HG02870 (cell line): ENCODE results near the gene PDGFA.
A peak's percentile ranks its signal among the peaks of the same experiment; 100 is the strongest.

Experiments used
- ATAC-seq: cut with Tn5 transposase; IDR thresholded peaks from one replicate; pipeline ENCODE4 v1.9.1; 2021; ENCODE audit warnings: mild to moderate bottlenecking, moderate library complexity; ENCODE audit not compliant: unreplicated experiment

The PDGFA gene

DNA sequence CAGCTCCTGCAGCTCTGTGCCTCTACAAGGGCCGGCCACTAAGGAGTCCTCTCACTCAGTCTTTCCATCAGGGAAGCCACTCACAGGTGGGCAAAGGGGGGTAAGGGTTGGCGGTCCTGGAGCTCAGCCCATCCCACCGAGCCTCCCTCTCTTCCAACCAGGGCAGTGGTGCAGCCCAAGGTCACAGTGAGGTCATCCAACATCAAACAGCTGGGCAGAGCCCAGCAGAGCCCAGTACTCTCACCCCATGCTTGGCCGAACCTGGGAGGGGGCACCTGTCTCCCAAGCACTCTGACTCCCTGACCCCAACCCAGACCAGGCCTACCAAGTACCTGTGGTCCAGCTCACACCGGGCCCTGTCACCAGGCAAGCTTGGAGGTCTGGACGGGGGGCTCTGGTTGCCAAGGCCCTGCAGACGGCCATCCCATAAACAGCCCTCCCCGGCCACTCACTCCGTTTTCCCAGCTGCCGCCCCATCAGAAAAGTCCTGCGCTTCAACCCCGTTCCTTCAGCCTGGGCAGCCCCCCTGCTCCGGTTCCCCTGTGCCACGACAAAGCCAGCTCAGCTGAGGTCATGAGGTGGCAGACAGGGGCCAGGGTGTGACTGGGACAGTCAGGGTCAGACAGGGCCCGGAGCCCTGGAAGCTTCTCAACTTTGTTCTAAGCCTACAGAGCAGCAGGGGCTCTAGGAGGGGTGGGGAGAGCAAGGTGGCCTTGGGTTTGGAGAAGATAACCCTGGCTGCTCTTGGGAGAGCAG, 27.5 kb downstream of the PDGFA start:
- no peak for ATAC-seq

DNA sequence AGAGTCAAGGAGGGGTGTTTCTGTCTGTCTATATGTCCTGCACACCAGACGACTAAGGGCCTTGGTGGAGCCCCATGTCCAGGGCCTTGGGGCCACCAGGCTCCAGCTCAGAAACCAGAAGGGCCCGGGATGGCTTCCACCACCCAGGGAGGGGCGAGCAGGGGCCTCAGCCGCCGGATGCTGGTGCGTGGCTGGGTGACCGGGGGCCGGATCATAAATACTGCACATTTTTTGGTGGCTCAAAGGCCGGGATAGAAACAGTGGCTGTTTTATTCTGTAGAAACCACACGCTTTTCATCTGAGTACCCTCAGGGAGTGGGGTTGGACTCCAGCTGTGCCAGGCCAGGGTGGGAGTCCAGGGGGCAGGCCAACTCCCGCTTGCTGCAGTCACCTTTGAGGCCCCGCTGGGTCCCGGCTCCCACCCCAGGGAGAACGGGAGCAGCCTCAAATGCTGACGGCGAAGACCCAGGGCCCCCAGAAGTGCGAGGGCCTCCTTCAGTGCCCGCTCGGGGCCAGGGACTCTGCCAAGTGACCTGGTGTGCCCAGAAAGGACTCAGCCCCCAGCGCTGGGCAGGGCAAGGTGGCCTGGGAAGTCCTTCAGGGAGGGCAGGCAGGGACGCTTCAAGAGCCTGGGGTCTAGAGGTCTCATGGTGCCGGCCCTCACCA, 28.2 kb downstream of the PDGFA start:
- ATAC-seq: no peak

DNA sequence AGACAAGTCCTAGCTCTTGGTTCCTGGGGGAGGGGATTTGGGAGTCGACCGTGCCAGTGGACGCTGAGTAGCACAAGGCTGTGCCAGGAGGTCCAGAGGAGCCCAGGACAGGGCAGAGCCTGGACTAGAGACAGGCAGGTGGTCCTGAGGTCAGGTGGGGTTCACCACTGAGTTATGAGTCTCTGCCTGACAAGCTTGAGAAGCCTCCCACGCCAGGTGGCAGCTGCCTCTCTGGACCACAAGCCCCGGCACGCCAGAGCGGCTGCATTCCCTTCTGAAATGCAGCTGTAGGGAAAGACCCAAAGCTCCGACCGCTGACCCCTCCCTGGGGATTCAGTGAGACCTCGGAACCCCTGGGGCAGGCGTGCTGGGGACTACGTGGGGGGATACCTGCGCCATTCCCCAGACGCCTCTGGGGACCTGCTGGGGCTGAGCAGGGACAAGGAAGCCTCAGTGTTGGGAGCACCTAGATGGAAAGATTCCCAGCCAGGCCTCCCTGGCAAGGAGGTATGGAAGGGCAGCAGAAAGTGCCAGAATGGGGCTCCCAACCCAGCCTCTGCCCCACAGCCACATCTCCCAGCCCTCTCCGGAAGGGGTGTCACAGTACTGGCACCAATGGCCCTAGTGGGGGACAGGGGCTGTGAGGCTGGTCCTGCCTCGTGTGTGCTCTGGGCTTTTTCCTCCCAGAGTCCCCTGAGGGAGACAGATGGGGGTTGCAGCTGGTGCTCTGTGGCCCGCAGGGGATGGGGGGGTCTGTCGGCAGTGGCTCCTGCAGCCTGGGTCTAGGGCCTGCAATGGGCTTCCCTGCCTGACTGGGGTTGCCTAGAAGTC, 29.0 kb downstream of the PDGFA start:
- peak; percentile 57 for ATAC-seq

DNA sequence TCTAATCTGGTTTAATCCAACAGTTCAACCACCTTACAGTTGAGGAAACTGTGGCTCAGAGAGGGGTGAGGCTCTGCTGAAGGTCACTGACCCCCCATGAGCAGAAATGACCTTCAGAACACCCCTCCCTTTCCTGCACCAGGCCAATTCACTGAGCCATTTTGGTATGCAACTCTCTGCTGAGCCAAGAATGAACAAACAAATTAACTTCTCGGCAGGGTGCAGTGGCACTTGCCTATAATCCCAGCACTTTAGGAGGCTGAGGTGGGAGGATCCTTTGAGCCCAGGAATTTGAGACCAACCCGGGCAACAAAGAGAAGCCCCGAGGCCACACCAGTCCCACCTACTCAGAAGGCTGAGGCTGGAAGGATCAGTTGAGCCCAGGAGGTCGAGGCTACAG, 29.8 kb downstream of the PDGFA start:
- ATAC-seq: no peak

DNA sequence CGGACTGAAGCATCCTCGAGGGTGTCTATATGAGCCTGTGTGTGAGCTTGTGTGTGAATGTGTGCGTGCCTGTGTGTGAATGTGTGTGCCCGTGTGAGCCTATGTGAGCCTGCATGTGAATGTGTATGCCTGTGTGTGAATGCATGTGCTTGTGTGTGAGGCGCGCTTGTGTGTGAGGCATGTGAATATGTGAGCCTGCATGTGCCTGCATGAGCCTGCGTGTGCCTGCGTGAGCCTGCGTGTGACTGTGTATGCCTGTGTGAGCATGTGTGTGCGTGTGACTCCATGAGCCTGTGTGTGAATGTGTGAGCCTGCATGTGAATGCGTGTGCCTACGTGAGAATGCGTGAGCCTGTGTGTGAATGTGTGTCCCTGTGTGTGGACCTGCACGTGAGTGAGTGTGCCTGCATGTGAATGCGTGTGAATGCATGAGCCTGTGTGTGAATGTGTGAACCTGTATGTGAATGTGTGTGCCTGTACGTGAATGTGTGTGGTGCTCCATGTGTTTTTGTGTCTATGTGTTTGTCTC, 33.4 kb downstream of the PDGFA start:
- ATAC-seq: no peak

DNA sequence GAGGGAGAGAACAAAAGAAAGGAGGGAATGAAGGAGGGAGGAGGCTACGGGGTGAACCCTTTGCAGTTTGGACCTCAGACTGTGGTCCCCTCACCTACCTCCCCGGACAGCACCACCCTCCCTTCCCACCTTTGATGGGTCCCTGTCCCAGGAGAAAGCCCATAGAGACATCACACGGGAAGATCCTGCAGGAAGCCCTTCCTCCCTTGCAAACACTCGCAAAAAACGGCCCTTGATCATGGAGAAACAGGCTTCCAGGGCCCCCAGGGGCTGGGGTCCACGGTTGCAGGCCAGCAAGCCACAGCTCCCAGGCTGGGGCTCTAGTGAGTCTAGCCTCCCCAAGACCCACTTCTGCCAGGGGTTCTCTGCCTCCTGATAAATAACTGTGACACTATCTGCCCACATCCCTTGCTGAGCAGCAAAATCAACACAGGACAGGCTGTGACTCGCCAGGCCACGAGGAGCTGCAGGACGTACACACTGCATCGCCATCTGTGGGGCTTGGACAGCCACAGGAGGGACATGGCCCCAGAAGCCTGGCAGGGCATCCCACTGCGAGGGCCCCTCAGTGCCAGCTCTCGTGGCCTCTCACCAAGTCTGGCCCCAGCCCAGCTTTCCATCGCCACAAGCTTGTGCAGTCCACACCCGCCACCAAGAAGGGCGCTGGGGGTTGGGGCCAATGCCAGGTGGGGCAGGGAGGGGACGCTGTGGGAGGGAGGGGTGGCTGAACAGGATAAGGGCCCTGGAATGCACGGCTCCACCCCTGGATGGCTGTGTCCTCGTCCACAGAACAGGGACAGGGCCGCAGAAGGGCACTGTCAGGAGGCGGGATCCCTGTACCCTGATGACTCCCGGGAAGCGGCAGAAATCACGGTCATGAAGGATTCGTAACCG, 34.2 kb downstream of the PDGFA start:
- ATAC-seq: no peak

DNA sequence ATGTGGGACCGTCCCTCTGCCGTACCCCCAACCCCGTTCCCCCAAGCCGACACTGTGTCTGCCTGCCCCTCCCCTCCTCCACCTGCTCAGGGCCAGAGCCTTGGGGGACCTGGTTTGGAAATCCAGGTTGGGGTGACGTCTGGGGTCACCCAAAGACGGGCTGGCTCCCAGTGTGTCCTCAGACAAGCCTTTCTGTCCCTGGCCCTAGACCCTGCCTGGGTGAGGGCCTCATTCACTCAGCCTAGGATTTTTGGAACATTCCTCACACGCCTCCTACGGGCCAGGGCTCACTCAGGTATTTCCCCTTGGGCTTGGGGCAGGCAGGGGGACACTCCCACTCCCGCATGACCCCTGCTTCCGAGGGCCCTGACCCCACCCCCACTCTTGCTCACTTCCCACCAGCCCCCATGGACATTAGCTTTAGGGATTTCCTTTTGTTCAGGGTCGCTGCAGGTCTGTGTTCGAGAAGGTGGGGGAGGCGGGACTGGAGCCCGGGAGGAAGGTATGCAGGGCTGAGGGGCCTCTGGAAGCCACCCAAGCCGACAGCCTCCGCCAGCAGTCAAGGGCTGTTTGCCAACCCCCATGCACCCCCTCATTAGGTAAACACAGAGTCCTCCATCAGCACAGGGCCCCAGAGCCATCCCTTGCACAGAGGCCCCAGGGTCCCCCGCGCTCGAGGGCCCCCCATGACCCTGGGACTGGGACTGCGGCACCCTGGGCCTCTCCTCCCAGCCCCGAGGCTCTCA, 35.1 kb downstream of the PDGFA start:
- ATAC-seq: no peak

DNA sequence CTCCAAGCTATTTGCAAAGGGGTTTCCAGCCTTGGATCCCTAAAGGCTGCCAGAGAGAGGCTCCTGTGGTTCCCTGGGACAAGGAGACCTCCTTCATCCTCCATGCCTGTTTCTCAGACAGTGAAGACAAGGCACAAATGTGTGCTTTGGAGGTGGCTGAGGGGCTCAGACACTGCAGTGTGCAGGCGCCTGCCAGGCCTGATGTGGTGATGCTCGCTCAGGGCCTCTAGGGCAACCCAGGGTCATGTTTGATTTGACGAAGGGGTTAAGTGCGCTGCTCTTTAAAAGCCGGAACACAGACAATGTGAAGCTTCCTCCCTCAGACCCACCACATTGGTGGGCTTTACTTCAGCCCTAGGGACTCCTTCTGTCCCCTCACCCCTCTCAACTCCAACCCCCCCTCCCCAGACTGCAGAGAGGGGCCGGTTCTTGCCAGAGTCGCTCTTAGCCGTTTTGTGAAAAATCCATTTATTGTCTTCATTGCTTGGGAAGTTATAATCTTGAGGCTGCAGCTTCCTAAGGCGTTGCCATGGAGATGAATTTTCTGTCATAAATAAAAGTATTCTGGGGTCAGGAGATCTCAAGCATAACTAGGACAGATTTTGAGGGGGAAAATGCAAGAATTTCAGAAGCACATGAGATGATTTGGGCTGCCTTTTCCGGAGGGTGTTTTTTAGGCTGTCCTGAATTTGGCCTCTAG, 35.8 kb downstream of the PDGFA start:
- no peak for ATAC-seq

DNA sequence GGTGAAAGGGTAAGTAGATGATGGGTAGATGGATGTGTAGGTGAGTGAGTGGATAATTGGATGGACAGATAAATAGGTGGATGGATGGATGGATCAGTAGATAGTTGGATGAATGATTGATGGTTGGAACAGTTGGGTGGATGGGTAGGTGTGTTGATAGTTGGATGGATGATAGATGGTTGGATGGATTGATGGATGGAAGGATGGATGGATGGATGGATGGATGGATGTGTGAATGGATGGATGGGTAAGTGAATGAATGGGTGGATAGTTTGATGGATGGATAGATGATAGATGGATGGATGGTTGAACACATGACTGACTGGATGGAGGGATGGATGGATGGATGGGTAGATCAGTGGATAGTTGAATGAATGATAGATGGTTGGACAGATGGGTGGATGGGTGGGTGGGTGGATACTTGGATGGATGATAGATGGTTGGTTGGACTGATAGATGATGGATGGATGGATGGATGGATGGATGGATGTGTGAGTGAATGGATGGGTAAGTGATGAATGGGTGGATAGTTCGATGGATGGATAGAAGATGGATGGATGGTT, 37.0 kb downstream of the PDGFA start:
- ATAC-seq: no peak

DNA sequence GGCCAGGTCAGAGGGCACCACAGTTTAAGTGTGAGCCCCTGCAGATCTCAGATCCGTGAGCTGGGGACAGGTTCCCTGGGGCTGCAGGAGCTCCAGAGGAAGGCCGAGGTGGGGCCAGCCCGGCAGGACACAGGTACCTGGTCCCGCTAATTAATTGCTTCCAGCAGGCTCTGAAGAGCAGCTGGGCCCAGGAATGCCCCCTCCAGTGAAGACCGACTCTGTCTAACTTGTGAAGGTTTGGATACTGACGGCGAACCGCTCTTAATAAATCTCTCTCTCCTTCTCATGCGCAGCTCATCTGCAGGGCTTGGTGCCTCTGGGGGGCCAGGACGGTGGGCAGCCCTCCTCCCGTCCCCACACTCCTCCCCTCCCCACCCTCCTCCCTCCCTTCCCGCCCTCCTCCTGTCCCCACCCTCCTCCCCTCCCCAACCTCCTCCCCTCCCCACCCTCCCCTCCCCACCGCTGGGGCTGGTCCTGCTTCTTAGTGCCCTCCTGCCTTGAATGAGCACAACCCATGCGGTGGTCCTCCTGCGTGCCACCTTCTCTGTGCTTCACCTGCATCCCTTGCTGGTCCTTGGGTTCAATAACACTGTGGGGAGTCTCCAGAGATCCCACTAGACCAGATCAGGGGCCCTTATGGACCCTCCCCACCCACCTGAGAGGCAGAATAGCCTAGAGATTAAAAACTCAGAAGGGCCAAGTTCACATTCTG, 38.3 kb downstream of the PDGFA start:
- no peak for ATAC-seq

DNA sequence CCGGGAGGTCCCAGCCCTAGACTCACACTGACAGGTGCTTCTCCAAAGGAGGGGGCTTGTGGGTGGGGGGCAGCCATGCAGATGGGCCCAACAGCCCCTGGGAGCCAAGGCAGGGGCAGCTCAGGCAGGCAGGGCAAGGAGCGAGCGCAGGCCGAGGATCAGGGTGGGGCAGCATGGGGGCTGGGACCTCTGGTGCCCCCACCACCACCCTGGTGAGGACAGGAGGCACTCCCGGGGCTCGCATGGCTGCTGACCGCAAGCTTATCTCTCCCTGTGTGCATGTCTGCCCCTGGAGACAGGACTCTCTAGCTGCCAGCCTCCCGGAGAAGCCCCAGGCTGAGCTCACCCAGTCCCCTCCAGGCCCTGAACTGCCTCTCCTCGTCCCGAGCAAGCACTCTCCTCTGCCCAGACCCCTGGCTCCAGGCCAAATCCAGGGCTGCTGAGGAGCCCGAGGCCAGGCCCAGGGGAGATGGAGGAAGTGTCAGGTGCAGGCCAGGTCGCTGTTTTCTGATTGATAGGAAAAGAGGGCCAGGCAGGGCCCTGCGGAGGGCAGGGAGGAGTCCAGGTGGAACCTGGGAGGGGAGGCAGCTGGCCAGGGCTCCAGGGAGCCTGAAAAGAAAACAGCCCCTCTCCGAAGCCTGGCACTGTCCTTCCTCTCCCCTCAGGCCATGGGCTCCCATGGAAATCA, 39.0 kb downstream of the PDGFA start:
- ATAC-seq: no peak

DNA sequence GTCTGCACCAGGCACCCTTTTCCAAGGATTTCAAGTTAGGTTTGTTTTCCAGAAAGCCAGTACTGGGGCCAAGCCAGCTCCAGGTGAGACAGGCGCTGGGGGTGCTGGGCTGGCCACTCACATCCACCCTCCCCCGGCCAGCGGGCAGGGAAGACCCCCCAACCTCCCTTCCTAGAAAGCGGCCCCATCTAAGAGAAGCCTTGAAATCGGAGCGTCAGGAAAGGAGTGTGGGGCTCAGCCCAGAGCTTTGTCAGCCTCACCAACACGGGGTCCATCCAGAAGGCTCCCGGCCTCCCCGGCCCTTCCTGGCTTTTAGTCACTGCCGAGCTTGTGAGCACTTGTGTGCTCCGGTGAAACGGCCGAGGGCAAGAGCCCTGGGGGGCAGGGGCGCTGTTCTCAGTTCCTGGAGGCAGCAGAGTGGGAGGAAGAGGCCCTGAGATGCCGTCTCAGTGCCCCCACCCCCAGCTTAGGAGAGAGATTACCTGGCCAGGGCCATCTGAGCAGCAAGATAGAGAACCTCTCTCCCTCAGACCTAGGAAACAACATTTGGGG, 39.6 kb downstream of the PDGFA start:
- no peak for ATAC-seq

DNA sequence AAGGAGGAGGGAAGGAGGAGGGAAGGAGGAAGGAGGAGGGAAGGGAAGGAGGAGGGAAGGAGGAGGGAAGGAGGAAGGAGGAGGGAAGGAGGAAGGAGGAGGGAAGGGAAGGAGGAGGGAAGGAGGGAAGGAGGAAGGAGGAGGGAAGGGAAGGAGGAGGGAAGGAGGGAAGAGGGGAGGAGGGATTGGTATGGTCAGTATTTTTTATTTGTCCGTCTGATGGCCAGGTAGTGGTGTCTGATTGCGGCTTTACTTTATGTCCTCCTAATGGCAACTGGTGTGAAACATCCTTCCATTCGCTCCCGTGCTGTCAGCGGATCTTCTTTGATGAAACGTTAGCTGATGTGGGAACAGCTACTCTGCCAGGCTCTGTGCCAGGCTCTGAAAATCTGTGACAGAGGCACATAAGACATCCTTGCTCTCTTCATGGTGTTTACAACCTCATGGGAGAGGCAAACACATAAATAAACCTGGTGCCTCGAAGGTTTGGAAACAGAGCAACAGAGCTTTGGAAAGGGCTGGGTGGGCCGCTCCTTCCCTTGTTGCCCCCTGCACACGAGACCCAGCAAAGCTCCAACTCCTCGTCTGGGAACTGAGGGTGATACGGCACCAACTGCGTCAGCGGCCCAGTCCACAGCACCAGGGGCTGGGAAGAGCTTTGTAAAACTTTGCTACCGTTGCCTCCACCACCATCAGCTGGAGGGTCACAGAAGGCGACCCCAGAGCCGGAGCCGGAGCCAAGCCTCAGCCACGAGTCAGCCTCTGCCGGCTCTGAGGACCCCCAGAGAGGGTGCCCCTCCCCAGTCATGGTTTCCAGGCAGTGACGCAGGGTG, 40.3 kb downstream of the PDGFA start:
- ATAC-seq: no peak

DNA sequence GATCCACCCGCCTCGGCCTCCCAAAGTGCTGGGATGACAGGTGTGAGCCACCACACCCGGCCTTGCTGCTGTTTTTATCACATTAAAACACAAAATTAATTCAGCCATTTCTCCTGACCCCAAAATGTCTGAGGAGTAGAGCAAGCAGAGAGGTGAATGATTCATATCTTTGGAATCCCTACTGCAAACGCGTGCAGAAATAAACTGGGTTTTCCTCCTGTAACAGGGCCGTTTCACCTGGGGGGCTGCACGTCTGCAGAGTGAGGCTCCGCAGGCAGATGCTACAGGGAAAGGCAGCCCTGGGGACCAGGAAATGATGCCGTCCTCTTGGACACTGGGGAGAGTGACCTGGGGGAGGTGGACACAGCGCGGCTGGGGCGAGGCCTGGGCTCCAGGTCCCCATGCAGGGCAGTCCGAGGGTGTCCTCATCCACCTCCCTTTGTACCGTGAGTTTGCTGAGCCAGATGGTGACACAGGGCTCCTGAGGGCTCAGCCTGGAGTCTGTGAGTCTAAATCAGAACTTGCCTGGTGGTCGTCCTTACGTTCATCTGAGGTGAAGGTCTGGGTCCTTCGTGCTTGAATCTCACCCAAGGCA, 41.9 kb downstream of the PDGFA start:
- ATAC-seq: no peak

DNA sequence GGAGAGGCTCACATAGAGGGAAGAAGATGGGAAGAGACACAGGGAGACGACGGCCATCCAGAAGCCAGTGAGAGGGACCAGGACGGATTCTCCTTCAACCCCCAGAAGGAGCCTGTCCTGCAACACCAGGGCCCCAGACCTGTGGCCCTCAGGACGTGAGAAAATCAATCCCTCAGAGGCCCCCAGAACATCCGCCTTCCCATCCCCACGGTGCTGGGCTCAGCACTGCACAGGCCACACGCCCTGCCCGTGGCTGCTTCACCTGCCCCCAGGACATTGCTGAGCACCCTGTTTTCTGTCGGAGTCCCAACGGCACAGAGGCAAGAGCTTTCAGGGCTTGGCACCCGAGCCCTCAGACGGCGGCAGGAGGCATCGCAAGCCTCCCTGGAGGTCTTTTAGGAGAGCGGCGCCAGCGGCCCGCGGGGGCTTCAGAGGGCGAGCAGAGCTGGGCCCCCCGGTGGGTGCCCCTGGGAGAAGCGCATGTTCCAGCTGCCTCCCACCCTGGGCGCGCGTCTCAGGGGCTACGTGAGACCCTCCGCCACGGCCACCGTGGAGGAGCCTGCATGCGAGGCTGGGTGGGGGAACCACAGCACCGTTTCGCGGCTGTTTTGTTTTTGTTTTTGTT, 42.8 kb downstream of the PDGFA start:
- ATAC-seq: no peak
